Measurements from ENCODE around the gene CD247.

- TF ChIP-seq, protein P1, sequence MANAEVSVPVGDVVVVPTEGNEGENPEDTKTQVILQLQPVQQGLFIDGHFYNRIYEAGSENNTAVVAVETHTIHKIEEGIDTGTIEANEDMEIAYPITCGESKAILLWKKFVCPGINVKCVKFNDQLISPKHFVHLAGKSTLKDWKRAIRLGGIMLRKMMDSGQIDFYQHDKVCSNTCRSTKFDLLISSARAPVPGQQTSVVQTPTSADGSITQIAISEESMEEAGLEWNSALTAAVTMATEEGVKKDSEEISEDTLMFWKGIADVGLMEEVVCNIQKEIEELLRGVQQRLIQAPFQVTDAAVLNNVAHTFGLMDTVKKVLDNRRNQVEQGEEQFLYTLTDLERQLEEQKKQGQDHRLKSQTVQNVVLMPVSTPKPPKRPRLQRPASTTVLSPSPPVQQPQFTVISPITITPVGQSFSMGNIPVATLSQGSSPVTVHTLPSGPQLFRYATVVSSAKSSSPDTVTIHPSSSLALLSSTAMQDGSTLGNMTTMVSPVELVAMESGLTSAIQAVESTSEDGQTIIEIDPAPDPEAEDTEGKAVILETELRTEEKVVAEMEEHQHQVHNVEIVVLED (CRISPR knock-in tag; IDR thresholded peaks at IDR 0.05; ENCODE audit: borderline replicate concordance), result no peak
- TF ChIP-seq STAT5B (CRISPR knock-in tag; IDR thresholded peaks at IDR 0.05), result no peak
- TF ChIP-seq CTCF (CRISPR knock-in tag; IDR thresholded peaks at IDR 0.05), result no peak
- TF ChIP-seq ZNF207 (IDR thresholded peaks at IDR 0.05; ENCODE audit: borderline replicate concordance), result no peak
- no peak for TF ChIP-seq ATF3 (CRISPR knock-in tag; IDR thresholded peaks at IDR 0.05)
- TF ChIP-seq ZNF317 (CRISPR knock-in tag; IDR thresholded peaks at IDR 0.05), result no peak
- no peak for TF ChIP-seq HOXA9 (CRISPR knock-in tag; IDR thresholded peaks at IDR 0.05; ENCODE audit: borderline replicate concordance)
- no peak for TF ChIP-seq HNRNPH1 (optimal IDR thresholded peaks at IDR 0.05; ENCODE audit: low read depth, low read length)
- TF ChIP-seq CHCHD3 (CRISPR knock-in tag; IDR thresholded peaks at IDR 0.05), result no peak
- no peak for TF ChIP-seq ZNF331 (CRISPR knock-in tag; IDR thresholded peaks at IDR 0.05)
- no peak for TF ChIP-seq ZNF225 (CRISPR knock-in tag; IDR thresholded peaks at IDR 0.05)
Measured at GRCh38 chr1:167469280-167469965, 48.9 kb downstream of the CD247 start.
